ENCODE results near the gene EMP2.
A peak's percentile ranks its signal among the peaks of the same experiment; 100 is the strongest.
"Not testable (repeated sequence)": the region's sequence is repeated elsewhere in the genome, so short reads cannot be mapped to it uniquely, and the experiment has no call there.

EMP2 gene

DNA sequence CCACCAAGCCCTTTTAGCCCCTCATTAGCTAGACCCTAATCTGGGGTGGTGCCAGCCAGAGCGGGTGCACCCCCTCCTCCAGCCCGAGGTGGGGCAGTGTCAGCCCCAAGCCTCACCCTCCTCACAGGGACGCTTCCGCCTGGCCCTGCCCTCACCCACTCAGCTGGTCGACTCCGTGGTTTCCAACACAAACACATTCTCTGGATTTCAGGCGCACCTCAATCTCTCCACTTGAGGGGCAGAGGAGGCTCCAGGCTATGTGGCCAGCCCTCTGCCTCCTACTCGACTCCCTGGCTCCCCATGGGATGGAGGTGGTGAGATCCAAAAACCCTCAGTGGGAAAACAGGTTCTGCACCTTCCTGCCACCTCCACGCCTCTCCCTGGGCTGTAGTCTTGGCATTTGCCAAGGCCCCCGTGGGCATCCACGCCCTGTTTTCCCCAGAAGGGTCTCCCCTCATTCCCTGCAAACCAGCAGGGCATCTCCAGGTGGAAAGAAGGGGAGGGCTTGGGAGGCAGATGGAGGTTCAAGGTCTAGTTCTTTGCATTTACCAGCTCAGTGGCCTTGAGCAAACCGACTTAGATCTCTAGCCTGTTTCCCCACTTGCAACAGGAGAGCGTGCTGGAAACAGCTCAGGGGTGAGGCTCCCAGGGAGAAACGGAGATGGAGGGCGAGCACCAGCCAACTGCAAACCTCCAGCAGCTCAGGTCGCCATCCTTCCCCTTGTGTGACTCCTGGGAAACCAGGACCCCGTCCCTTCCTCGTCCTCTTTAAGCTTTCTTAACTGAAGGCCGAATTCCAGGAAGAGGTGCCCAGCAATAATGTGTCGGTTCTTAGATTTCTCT, 1.7 kb downstream of the EMP2 start:
- no peak for DNase-seq (ENCODE audit: low read depth)

GRCh38 chr16:10577305-10578202, 2.8 kb downstream of the EMP2 start:
- DNase-seq (ENCODE audit: low read depth) = peak; percentile 80

DNA sequence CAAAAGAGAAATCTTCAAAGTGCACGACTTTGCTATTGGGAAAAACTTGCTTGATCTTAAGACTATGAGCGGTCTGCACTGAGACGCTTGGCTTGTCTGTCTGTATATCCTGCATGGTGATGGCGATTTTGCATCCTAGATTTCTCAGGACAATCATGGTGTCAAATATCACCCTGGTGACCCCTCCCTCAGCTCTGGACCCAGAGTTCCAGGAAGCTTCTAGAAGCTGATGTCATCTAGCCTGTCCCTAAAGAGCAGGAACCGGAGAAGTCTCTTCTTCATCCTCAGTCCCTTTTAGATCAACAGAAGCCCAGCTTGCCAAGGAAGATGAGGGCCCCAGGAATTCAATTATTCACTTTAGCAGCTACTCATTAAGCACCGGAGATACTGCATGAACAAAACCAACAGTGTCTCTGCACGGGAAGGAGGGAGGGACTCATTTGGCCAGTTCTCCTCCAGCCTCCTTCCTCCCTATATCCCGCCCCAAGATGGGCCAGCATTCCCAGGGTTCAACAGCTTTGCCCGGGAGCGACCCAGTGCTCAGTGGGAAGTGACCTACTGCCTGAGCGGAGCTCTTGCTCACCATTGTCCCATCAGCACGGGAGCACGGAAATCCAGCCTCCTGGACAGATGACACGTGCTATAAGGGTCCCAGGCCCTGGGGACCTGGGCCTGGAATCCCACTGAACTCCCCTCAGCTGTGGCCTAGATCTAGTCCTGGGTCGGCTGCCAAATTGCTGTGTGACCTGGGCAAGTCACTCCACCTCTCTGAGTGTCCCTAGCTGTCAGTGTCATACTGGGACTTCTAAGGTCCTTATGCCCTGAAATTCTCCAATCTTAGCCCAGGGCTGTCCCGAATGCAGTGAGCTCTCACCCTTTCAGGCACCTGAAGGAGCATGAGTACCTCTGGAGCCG, 3.8 kb downstream of the EMP2 start:
- DNase-seq (ENCODE audit: low read depth) = no peak

DNA sequence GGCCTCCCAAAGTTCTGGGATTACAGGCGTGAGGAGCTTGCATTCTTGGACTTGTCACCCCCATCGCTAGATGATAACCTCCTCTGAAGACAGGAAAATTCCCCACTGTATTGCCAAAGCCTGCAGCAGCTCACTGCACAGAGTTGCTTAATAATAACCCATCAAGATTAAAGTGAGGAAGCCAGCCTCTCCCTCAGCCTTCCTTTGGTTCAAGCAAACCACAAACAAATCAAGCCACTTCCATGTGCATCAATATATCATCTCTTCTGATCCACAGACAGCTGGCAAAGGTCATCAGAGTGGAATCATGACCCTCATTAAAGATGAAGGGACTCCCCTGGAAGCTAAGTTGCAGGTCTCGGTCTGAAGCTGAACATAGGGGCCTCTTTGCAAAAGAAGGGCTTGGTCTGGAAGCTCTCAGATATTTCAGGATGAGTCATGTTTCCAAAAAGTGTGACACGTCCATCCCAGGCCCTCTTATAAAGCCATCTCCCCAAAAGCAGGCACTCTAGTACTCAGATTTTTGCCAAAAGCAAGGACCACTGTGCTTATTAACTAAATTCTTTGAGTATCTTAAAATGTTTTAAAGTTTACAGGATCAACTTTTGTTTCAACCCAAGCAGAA, 4.8 kb downstream of the EMP2 start:
- peak; percentile 21 for DNase-seq (ENCODE audit: low read depth)

DNA sequence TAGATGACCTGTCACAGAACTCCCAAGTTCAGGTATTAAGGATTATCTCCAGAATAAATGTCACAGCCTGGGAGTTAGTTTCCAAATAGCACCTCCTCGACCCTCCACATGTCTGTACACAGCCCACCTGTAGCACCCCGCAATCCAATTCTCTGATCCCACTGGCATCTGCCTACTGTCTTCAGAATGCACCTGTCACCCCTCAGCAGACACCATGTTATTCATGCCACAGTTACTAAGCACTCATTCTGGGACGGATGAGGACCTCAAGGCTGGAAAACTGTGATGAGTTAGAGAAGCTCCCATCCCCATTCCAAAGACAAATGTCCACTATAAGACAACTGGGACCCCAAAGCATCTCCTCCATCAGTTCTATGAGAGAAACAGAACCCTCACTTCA, 7.8 kb downstream of the EMP2 start:
- DNase-seq (ENCODE audit: low read depth) = no peak

DNA sequence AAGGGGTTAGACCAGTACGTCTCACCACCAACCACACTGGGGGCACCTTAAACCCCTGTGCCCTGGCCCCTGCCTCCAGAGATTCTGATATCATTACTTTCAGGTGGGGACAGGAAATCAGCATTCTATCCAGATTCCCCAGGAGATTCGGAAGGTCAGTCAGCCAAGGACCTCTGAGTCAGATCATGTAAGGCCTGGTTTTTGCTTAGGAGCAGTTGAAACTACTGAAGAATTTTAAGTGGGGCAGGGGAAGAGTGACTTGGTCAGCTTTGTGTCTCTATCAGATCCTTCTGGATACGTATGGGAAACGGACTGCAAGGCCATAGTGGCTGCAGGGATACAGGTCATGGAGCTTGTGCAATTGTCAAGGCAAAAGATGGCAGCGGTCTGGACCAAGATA, 9.0 kb downstream of the EMP2 start:
- DNase-seq (ENCODE audit: low read depth) = no peak

DNA sequence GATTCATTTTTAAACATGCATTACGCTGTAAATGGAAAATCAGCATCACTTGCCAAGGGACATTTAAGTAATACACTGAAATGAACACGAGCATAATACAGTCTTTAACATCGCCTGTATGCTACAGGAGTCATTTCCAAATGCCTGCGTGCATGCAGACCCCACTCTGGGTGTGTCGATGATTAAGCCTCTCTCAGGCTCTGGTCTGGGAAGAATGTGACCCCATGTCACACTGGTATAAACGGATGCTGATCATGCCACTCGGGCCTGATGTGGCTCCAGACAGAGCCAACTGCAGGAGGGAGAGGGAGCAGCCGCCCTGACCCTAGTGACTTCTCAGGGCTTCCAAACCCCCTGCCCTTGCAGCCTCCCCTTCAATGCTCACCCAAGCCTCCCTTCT, 10.8 kb downstream of the EMP2 start:
- peak; percentile 23 for DNase-seq (ENCODE audit: low read depth)

DNA sequence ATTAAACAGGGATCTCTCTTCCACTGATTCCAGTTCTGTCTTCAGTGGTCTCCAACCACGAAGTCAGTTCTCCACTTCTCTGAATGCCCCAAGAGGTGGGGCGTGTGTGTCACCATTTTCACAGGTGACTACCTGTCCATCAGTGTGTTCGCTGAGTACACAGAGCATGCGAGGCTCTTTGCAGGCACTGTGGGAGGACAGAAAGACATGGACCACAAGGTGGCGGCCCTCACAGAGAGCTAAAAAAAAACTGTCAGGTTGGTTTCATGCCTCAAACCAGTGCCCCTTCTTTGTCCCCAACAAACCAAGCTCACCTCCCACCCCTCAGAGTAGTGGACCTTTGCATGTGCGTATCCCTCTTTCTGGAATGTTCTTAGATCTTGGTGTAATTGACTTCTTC, 13.8 kb downstream of the EMP2 start:
- DNase-seq (ENCODE audit: low read depth) = no peak

DNA sequence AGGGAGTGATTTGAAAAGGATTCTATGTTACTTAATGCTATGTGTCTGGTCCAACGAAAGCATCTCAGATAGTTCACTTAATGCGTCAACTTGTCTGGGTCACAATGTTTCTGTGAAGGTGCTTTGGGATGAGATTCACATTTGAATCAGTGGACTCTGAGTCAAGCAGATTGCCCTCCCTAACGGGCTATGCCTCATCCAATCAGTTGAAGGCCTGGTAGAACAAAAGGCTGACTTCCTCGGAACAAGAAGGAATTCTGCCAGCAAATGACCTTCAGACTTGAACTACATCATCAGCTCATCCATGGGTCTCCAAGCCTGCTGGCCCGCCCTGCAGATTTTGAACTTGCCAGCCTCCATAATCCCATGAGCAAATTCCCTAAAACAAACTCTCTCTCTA, 15.2 kb downstream of the EMP2 start:
- no peak for DNase-seq (ENCODE audit: low read depth)

- peak; percentile 17 for DNase-seq (ENCODE audit: low read depth)
Observed at GRCh38 chr16:10564591-10564990, 15.8 kb downstream of the EMP2 start.

- DNase-seq (ENCODE audit: low read depth) = no peak
Observed at GRCh38 chr16:10562361-10562899, 18.0 kb downstream of the EMP2 start.

GRCh38 chr16:10561425-10561824, 19.0 kb downstream of the EMP2 start:
- DNase-seq (ENCODE audit: low read depth) = no peak

DNA sequence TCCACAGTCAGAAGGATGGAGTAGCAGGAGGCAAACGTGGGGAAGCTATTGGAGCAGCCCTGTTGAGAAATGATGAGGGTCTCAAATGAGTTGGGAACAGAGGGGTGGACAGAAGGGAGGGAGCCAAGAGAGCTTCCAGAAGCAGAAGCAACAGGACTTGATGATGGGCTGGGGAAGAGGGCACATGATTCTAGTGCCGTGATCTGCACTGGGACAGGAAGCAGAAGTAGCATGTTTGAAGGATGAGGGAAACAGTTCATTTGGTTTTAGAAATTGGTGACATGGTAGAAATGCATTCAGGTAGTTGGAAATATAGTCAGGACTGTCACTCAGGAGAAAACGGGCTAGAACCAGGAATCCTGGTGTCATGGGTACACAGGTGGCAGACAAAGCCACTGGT, 19.4 kb downstream of the EMP2 start:
- DNase-seq (ENCODE audit: low read depth) = no peak

- DNase-seq (ENCODE audit: low read depth) = not testable (repeated sequence)
Observed at GRCh38 chr16:10559792-10560191, 20.6 kb downstream of the EMP2 start.

DNA sequence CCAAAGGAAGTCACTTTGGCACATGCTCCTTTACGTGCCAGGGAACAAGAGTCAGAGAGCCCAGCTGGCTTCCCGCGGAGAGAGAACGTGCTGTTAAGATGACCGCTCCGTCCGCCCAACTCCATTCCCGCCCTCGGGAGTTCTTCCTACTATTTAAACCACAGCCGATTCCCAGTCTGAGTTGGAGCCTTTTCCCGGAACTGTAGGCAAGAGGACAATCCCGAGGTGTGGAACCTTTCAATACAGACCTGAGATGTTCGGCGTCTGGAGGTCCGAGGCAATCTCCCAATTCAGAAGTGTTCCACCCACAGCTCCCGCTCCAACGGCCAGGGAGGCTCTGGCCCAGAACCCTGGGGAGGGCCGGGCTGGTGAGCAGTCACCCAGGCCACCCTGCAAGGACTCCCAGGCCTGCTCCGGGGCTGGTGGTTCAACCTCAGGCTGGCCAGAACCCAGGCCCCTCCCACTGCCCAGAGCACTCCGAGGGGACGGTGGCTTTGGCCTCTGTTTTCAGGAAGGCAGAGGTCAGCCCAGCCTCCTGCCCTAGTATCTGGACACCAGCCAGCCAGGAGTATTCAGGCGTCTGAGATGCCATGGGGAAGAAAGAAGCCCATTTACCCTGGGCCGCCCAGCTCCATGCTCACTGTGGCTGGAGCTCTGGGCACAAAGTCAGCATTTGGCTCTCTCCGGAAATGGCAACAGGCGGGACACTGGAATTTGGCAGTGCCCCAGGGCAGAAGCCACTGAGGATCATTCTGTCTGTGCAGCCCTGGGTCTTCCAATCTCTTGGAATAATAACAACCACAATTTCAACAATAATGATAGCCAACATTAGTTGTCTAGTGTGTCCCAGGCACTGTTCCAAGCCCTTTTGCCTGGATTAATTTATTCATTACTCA, 21.4 kb downstream of the EMP2 start:
- DNase-seq (ENCODE audit: low read depth) = peak; percentile 70

DNA sequence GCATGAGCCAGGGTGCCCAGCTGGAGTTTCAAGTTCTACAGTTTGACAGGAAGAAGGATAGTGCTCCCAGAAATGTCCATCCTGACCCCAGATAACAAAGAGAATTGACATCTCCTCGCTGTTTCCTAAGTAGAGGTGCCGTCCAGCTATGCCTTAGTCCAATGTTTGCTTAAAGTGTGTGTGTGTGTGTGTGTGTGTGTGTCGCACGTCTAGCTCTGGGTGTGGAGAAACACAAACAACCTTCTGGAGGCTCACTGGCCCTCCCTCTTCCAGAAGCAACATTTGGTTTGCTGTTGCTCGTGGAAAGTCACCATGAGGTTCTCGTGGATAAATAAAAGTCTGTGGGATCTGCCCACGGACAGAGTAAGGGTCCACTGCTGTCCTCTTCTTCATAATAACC, 22.1 kb downstream of the EMP2 start:
- DNase-seq (ENCODE audit: low read depth) = peak; percentile 30

- DNase-seq (ENCODE audit: low read depth) = no peak
Observed at GRCh38 chr16:10557750-10558149, 22.6 kb downstream of the EMP2 start.

GRCh38 chr16:10556236-10556635, 24.2 kb downstream of the EMP2 start:
- no peak for DNase-seq (ENCODE audit: low read depth)

DNA sequence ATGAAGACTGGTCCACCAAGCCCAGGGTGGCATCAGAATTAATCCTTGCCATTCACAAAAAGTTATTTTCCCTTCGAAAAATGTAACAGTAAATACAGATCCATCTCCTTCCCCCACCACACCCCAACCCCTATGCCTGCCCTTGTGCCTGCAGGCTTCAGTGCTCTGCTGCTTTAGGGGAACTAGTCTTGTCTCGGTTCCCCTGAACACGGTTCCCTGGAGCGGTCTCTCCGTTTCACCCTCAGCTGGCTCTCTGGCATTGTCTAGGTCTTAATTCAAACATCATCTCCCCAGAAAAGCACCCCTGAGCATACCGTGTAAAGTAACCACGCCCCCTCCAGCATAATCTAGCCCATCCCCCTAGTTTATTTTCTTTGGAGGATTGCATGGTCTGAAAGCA, 25.8 kb downstream of the EMP2 start:
- no peak for DNase-seq (ENCODE audit: low read depth)

GRCh38 chr16:10552998-10553491, 27.4 kb downstream of the EMP2 start:
- DNase-seq (ENCODE audit: low read depth) = no peak
